T-helper 22 cell (primary cell): ENCODE measurements around the gene SIX1.

Experiments
- DNase-seq: peaks from one replicate; pipeline ENCODE4 v3.0.0-alpha.2; 2020; ENCODE audit warnings: low read depth

The SIX1 gene

DNA sequence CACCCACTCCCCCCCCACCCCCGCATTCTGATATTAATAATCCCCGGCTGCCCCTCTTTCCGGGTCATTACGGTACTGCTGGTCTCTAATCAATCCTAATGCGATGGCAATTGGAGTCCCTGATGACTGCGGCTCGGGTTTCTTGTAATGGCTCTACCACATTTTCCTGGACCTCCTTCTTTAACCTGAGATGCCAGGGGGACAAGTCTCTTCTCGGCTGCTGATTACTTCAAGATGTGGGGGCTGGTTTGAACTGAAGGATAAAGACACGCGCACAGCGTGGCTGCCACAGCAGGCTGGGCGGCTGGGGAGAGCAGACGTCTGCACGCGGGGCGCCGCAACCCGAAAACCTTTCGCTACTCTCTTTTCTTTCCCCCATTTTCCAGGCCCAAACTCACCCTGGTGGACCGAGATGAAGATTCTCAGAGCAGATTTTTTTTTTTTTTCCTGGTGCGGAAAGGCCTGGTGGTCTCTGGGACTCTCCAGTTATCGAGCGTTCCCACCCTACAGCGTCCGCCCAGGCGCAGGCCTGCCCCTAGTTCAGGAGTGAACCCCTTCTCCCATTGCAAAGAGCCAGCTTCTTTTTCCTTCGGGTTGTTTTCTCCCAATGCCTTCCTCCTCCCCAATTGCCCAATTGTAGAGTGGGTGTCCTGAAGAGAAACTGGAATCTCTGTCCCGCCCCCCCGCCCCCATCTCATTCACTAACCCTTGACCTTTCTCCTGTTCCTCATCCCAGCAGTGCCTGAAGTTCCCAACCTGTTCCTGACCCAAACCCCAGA is 6.0 kb upstream of the SIX1 start:
- no peak for DNase-seq

DNA sequence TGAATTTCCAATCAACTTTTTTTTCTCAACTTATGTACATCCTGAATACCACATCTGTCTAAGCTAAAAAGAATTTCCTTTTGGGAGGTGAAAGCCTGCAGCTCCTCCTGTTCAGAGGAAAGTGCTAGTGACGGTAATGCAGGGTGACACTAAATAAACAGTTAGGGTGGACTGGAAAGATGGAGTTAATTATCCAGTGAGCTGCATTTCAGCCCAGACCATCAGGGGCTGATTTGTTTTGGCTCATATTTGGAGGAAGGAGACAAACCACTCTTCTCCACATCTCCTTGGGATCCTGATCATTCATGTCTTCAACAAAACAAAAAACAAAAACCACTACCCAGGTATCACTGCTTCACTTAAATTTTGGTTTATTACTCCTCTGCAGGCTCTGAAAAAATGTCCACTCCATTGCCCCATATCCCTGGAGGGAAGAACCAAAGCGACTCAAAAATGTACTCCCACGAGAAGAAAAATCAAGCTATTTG is 5.1 kb upstream of the SIX1 start:
- DNase-seq, result no peak

DNA sequence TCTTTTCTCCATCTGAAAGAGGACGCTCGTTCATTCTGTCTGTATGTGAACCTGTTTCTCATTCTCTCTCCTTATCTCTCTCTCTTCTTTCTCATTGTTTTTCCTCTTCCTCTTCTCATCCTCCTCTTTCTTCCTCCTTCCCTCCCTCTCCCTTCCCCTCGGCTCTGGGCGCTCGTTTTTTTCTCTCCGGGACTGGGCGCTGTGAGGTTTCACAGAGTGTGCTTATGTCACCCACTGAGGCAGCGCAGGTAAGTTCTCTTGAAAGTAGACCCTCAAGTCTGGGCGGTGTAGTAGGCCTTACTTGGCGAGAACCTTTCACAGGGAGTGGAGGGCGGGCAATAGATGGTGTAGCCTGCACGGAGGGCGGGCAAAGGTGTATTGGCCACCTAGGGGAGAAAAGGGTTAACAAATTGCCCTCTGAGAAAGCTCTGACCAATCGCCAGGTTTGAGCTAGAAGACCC is 4.5 kb upstream of the SIX1 start:
- no peak for DNase-seq

- no peak for DNase-seq
Measured at GRCh38 chr14:60652674-60653651, 3.7 kb upstream of the SIX1 start.

DNA sequence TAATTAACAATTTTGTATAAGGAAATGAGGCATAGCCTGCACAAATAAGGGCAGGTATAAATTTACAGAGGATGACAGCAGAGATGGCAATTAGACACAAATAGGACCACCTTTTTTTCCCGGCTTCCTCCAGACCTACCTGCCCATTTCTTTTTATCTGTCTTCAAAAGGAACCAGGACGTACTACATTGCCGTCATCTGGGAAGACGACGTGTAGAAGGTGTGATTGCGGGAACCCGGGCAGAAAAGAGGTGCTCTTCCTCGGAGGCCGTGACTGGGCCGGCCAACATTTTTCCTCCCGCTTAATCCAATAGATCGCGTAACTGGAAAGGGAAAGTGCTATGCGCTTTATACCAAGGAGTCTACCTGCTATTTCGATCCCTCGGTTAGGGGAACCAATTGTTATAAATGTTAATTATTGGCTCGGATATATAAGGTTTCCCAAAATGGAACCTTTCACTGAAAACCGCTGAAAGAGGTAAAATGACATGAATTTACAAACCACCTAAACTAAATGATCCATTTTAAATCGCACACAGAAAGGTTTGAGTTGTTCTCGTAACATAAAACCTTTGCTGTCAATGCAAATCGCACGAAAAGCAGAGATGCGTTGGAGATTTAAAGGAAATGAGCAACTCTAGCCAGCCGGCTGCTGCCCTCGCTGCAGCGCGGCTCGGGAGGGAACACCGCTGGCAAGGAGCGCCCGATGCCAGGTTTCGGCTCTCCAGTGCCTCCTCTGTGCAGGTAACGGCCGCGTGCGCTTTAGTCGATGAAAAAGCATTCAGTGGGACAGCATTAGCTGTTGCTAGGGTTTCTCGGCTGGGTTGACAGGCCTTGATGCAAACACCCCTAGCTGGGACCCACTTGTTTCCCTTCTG is 2.8 kb upstream of the SIX1 start:
- no peak for DNase-seq

DNA sequence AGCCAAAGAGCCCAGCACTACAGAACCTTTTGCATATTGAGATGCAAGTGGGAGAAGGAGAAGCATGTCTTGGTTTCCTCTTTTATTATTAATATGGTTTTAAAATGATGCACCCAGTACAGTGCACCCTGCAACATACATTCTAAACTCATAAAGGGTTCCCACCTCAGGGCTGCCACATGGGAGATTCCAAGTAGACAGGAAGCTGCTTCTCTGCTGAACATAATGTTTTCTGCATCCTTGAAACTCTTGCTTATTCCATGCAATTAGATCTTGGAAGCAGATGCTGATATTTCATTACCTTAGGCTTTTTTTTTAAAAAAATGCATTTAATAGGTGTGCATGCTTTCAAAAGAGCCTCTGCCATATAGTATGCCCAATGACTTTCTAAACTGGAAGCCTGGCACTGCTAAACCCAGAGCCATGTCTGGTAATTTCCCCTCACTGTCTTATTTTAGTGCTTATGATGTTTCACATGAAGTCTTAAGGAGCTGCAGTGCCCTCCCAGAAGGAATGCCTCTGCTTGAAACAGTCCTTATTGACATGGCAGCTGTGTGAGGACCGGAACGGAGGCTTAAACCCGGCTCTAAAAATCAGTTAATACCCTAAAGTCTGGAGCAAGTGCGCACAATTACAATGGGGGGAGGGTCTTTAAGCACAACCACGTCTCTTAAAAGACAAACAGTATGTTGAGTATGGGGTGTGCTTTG is 2.0 kb upstream of the SIX1 start:
- DNase-seq, result no peak

GRCh38 chr14:60650373-60650961 is 1.2 kb upstream of the SIX1 start:
- DNase-seq, result no peak

GRCh38 chr14:60649875-60650372 is 647 bp upstream of the SIX1 start:
- no peak for DNase-seq

- no peak for DNase-seq
Measured at GRCh38 chr14:60648249-60648933, 886 bp downstream of the SIX1 start.

- no peak for DNase-seq
Measured at GRCh38 chr14:60647837-60648248, 1.4 kb downstream of the SIX1 start.

- DNase-seq, result no peak
Measured at GRCh38 chr14:60647081-60647836, 2.0 kb downstream of the SIX1 start.

- no peak for DNase-seq
Measured at GRCh38 chr14:60646226-60646818, 3.0 kb downstream of the SIX1 start.

DNA sequence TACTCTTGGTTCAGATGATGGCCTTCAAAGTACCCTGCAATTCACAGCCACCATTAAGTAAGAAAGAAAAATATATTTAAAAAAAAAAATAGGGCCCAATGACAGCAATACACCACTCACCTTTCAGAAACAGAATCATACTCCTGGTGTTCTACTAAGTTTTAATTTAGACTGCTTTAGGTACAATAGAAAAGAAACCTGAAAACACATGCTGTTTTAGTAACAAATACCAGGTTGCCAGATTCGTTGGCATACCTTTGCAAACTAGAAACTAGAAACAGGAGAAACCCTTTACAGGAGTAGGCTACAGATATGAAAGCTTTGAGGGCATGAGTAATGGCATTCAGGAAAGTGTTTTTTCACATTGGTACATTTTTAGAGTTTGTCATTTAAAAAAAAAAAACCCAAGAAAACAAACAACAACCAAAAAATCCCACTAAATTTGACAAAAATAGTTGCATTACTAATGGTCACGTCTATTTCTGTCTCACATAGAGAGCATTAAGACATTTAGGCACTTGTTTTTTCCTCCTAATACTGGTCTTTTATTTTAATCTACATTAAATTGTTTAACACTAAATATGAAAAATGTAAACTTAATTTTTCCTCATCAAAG is 4.0 kb downstream of the SIX1 start:
- DNase-seq, result no peak

DNA sequence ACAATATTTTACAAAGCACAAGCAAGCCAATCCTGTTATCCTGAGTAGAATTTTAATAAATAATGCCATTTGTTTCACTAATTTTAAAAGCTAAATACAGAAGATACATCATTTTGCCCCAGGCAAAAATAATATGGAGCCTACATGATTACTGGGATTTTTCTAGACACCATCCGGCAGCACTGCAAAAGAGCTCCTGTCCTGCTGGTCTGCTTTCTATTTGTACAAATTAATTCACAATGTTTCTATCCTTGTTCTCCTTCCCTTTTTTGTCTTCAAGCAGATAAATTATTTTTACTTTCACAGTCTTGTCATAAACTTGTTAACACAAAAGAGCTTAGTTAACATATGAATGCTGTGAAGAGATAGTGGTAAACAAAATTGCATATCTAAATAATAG is 4.6 kb downstream of the SIX1 start:
- DNase-seq, result no peak

DNA sequence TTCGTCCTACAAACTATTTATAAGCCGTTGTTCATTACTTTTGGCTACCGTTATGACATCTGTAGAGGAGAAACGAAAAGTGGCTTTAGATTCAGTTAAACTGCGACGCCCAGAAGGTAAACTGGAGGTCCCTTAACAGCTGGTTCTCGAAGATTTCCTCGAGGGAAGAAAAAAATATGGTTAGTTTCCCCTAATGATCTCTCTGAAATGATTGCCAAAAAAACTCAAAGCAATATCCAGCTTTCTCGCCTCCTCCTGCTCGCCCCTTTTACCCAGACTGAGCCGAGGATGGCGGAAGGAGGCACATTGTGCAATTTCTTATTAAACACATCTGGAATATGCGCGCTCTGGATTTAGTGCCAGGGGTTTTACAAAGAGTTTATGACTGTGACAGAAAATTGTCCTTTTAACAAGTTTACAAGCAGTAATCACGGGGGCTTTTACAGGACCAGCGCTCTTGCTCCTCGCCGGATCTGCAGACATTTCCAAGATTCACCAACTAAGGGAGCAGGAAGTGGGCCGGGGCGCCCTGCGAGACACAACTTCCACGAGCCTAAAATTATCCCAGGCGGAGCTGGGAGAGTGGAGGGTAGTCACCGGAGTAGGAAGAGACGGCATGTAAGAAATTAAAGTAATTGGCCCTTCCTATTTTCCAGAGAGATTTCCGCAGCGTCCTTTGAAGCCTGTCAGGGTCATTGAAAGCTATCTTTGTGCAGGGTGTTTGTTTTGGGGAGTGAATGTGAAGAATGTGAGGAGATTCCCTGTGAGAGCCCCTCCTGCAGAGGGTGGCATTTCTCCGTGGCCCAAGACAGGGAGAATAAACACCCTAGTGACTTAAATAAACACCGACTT is 5.6 kb downstream of the SIX1 start:
- DNase-seq, result no peak

GRCh38 chr14:60643141-60643462 is 6.2 kb downstream of the SIX1 start:
- no peak for DNase-seq
